Breast epithelium (tissue), 4 donors: ENCODE data around the gene TERF2IP. TPM values are rescaled to one million over a fixed set of nuclear protein-coding genes. Genes with fewer than 3 reads are reported as not detected.

ENCODE experiments used
- DNase-seq, 2 donors: peaks; one replicate each; pipeline ENCODE4 v3.0.0-alpha.2; 2019; ENCODE audit warnings: low spot score in 2 of 2
- H3K27ac ChIP-seq, 2 donors: fragments of 200-600 bp; sonication (generic) in 1 of 2; one replicate each; pipeline ENCODE4 v1.5.1; 2016 to 2019; ENCODE audit warnings: mild to moderate bottlenecking in 1 of 2
- H3K27me3 ChIP-seq, 2 donors: fragments of 200-600 bp; sonication (generic) in 1 of 2; one replicate each; pipeline versions ENCODE4 v1.5.1 to v1.6.0; 2017 to 2019; ENCODE audit warnings: control low read depth in 1 of 2, mild to moderate bottlenecking in 1 of 2
- H3K36me3 ChIP-seq: fragments of 200-600 bp; one replicate; pipeline ENCODE4 v1.5.1; 2019
- H3K4me1 ChIP-seq, 2 donors: fragments of 200-600 bp; sonication (generic); one replicate each; pipeline ENCODE4 v1.5.1; 2016 to 2019; ENCODE audit warnings: control low read depth in 1 of 2
- H3K4me3 ChIP-seq, 3 donors: fragments of 200-600 bp; sonication (generic); 1 replicate in 2 of 3; 2 replicates in 1 of 3; pipeline ENCODE4 v1.5.1; 2016 to 2019; ENCODE audit warnings: mild to moderate bottlenecking in 3 of 3, moderate library complexity in 2 of 3
- H3K9me3 ChIP-seq, 2 donors: fragments of 200-600 bp; sonication (generic) in 1 of 2; one replicate each; pipeline ENCODE4 v1.5.1; 2016 to 2019; ENCODE audit warnings: control low read depth in 1 of 2
- POLR2A ChIP-seq: fragments of 450-650 bp; IDR thresholded peaks from one replicate; pipeline ENCODE4 v1.6.1; 2016; ENCODE audit warnings: antibody characterized with exemption, mild to moderate bottlenecking, moderate library complexity
- POLR2AphosphoS5 ChIP-seq, 3 donors: sonication (generic); formaldehyde crosslinking; IDR thresholded peaks; one replicate each; pipeline ENCODE4 v1.6.1; 2017; ENCODE audit warnings: antibody characterized with exemption in 3 of 3
- intact Hi-C: fragments of 100-400 bp; cut with DNase I; formaldehyde crosslinking; loops from one replicate; pipeline ENCODE4 v1.15.1; 2023; ENCODE audit warnings: low total_unique reads
- total RNA-seq, 3 donors: library from RNA; depleted of rRNA; stranded (reverse); fragments of >200 nt; gene quantifications; one replicate each; pipeline ENCODE4 v1.1.0, GENCODE V29; 2016
- TF ChIP-seq, protein P1 (sequence below), 3 donors: fragments of 450-650 bp; IDR thresholded peaks; one replicate each; pipeline ENCODE4 v1.5.1; 2016 to 2017; ENCODE audit warnings: antibody characterized with exemption in 3 of 3, mild to moderate bottlenecking in 3 of 3, moderate library complexity in 3 of 3

Gene TERF2IP, protein sequence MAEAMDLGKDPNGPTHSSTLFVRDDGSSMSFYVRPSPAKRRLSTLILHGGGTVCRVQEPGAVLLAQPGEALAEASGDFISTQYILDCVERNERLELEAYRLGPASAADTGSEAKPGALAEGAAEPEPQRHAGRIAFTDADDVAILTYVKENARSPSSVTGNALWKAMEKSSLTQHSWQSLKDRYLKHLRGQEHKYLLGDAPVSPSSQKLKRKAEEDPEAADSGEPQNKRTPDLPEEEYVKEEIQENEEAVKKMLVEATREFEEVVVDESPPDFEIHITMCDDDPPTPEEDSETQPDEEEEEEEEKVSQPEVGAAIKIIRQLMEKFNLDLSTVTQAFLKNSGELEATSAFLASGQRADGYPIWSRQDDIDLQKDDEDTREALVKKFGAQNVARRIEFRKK
- 10 to 100 TPM; 68.2 to 79.0 (median 76.0) TPM for total RNA-seq

DNA sequence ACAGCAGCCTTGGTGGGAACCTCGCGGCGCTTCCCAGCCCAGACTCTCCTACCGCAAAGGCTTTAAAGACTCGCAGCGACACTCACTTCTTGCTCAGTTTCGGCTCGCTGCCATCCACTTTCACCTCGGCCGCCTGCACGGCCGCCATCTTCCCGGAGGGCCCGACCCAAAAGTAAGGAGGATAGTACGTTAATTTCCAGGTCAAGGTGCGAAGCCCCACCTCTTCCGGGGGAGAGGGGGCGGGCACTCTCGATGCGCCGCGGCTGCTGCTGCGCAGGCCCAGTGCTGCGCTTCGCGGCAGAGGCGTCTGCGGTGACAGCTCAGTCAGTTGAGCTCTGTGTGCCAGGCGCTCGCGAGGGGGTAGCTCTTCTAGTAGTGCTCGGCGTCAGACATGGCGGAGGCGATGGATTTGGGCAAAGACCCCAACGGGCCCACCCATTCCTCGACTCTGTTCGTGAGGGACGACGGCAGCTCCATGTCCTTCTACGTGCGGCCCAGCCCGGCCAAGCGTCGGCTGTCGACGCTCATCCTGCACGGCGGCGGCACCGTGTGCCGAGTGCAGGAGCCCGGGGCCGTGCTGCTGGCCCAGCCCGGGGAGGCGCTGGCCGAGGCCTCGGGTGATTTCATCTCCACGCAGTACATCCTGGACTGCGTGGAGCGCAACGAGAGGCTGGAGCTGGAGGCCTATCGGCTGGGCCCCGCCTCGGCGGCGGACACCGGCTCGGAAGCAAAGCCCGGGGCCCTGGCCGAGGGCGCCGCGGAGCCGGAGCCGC, at the start of gene TERF2IP, which contains the start of gene KARS1:
Gene TERF2IP (plus strand): TSS at position 282 of the 773 bp plus-strand sequence. CDS start 110 bp downstream, at position 392.
Gene KARS1 (minus strand): TSS at position 174 of the 773 bp plus-strand sequence. CDS start 26 bp downstream, at position 148.
- H3K4me3 ChIP-seq, result peak within 1 kb of the TSS; percentile 86 to 100 (median 87)
- H3K27ac ChIP-seq, result peak within 1 kb of the TSS; percentile 96 to 99
- H3K36me3 ChIP-seq, result no peaks in the 10 kb centered on the region
- peaks cover 0 to 34% of the 10 kb centered on the region in 2 donors for H3K4me1 ChIP-seq
- TF ChIP-seq POLR2AphosphoS5 (IDR thresholded peaks at IDR 0.05) (peak; percentile 92 to 98 (median 94)), POLR2A (peak; percentile 90)
- TF ChIP-seq, protein P1, sequence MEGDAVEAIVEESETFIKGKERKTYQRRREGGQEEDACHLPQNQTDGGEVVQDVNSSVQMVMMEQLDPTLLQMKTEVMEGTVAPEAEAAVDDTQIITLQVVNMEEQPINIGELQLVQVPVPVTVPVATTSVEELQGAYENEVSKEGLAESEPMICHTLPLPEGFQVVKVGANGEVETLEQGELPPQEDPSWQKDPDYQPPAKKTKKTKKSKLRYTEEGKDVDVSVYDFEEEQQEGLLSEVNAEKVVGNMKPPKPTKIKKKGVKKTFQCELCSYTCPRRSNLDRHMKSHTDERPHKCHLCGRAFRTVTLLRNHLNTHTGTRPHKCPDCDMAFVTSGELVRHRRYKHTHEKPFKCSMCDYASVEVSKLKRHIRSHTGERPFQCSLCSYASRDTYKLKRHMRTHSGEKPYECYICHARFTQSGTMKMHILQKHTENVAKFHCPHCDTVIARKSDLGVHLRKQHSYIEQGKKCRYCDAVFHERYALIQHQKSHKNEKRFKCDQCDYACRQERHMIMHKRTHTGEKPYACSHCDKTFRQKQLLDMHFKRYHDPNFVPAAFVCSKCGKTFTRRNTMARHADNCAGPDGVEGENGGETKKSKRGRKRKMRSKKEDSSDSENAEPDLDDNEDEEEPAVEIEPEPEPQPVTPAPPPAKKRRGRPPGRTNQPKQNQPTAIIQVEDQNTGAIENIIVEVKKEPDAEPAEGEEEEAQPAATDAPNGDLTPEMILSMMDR (IDR thresholded peaks at IDR 0.05), result no peak
- intact Hi-C loops, result no loop called here
- no peaks in the 10 kb centered on the region for H3K27me3 ChIP-seq
- H3K9me3 ChIP-seq, result no peaks in the 10 kb centered on the region
- DNase-seq, result peak; percentile 92 to 93

DNA sequence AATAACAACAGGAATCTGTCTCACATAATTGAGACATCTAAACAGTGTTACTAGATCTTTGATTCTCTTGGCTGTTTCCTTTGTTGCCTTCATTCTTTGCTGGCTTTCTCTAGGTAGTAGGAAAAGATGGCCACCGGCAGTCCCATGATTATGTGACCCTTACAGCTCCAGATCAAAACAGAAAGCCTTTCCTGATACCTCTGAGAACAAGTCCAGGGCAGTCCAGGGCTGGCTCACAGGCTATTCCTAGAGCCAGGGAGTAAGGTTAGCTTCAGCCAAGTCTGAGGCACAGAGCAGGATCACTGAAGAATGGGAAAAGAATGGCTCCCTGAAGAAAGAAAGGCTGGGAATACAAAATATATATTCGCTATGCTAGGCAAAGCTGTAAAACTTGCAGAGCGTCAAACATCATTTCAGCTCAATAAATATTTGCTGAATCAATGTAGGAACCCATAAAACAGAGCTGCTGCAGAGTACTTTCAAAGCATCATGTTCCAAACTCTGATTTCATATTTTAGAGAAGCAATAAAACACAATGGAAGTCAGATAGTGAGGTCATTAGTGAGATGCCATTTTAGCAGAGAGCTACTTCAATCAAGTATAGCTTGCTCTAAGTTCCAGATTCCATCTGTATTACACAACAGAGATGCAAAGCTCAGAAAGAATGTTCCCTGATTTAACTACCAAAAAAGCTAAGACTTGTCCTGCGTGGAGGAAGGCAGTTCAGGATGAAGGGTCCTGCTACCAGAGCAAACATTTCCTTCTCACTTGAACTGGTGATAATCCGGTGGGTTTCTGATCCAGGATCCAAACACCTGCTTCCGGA, 47.9 kb upstream of the TERF2IP start:
- H3K9me3 ChIP-seq, result no peaks in the 10 kb centered on the region
- no peaks in the 10 kb centered on the region for H3K27me3 ChIP-seq
- no peak for DNase-seq
- H3K4me1 ChIP-seq, result no peaks in the 10 kb centered on the region
- H3K27ac ChIP-seq, result no peak overlapping the region
- peaks cover 12% of the 10 kb centered on the region for H3K36me3 ChIP-seq
- intact Hi-C loops, result no loop called here
- H3K4me3 ChIP-seq, result no peak overlapping the region
- TF ChIP-seq, protein P1 (IDR thresholded peaks at IDR 0.05), result no peak
- no peak for TF ChIP-seq POLR2A
- TF ChIP-seq POLR2AphosphoS5 (IDR thresholded peaks at IDR 0.05), result no peak

DNA sequence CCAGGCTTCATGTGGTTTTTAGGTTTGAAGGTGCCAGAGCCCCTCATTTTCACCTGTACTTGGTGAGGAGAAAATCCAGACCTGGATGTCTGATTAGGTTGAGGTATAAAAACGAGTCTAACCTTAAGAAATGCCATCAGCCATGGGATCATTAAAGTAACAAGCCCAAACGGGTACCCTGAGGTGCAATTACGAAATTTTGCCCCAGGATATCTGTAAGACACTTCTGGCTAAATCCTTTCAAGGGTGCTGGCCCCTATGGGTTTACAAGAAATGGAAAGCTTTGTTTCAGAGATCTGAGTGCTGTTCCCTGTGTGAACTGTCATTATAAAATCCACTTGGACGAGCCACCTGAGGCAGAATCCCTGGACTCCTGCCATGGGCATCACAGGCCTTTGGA, 44.3 kb upstream of the TERF2IP start:
- Histone ChIP-seq H3K27ac (no peak overlapping the region), H3K9me3 (no peaks in the 10 kb centered on the region), H3K27me3 (no peaks in the 10 kb centered on the region), H3K36me3 (peaks cover 17% of the 10 kb centered on the region), H3K4me1 (no peaks in the 10 kb centered on the region), H3K4me3 (no peak overlapping the region)
- TF ChIP-seq, protein P1 (IDR thresholded peaks at IDR 0.05), result no peak
- TF ChIP-seq POLR2A (no peak), POLR2AphosphoS5 (IDR thresholded peaks at IDR 0.05) (no peak)
- intact Hi-C loops, result no loop called here
- no peak for DNase-seq

DNA sequence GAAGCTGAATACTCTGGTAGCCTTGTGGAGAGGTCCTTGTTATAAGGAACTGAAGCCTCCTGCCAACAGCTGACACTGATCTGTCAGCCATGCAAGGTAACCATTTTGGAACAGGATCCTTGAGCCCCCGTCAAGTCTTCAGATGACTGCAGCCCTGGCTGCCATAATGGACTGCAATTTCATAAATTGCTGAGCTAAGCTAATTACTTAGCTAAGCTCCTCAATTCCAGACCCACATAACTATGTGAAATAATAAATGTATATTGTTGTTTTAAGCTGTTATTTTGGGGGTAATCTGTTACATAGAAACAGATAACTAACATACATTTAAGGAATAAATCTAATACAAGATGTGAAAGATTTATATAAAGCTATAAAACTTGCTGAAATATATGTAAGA, 41.1 kb upstream of the TERF2IP start:
- DNase-seq, result no peak
- H3K36me3 ChIP-seq, result peaks cover 10% of the 10 kb centered on the region
- TF ChIP-seq POLR2A (no peak), POLR2AphosphoS5 (IDR thresholded peaks at IDR 0.05) (no peak)
- TF ChIP-seq, protein P1 (IDR thresholded peaks at IDR 0.05), result no peak

More for the DNA sequence above, 41.1 kb upstream of the TERF2IP start:
- no peaks in the 10 kb centered on the region for H3K27me3 ChIP-seq
- no peaks in the 10 kb centered on the region for H3K9me3 ChIP-seq
- H3K27ac ChIP-seq, result no peak overlapping the region
- intact Hi-C loops, result no loop called here
- H3K4me3 ChIP-seq, result no peak overlapping the region
- no peaks in the 10 kb centered on the region for H3K4me1 ChIP-seq
